ENCODE measurements around the gene ADAM22.

DNA sequence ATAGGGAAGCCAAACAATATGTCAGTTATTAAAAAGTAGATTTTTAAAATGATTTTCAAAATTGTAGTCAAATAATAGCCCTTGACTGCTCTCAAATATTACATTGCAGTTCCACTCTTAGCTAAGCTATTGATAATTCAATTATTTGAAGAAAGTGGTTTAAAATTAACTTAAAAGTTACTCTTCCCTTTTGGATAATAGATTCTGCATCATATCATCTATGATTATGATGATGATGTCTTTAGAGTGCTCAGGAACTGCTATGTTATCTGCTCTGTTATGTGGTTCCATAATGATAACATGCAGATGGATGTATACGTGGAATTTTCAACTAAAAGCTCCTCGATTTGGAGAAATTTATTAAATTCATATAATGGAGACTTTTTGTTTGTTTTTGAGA, 110.0 kb downstream of the ADAM22 start:
- TF ChIP-seq, protein P1, sequence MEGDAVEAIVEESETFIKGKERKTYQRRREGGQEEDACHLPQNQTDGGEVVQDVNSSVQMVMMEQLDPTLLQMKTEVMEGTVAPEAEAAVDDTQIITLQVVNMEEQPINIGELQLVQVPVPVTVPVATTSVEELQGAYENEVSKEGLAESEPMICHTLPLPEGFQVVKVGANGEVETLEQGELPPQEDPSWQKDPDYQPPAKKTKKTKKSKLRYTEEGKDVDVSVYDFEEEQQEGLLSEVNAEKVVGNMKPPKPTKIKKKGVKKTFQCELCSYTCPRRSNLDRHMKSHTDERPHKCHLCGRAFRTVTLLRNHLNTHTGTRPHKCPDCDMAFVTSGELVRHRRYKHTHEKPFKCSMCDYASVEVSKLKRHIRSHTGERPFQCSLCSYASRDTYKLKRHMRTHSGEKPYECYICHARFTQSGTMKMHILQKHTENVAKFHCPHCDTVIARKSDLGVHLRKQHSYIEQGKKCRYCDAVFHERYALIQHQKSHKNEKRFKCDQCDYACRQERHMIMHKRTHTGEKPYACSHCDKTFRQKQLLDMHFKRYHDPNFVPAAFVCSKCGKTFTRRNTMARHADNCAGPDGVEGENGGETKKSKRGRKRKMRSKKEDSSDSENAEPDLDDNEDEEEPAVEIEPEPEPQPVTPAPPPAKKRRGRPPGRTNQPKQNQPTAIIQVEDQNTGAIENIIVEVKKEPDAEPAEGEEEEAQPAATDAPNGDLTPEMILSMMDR (tag by site-specific recombination; IDR thresholded peaks at IDR 0.05) = no peak
- TF ChIP-seq YY1 (tag by site-specific recombination; IDR thresholded peaks at IDR 0.05) (no peak), ZNF670 (tag by site-specific recombination; IDR thresholded peaks at IDR 0.05; ENCODE audit: low read depth) (no peak), ZNF341 (tag by site-specific recombination; IDR thresholded peaks at IDR 0.05; ENCODE audit: low read depth) (no peak), ZNF664 (tag by site-specific recombination; IDR thresholded peaks at IDR 0.05) (no peak), ZNF629 (tag by site-specific recombination; IDR thresholded peaks at IDR 0.05) (no peak), ZNF571 (tag by site-specific recombination; IDR thresholded peaks at IDR 0.05) (no peak)

All from HEK293 (cell line).